ENCODE results near the gene NME9.

NME9 gene

GRCh38 chr3:138270245-138270644 lies 59.4 kb downstream of the NME9 start:
- no peak for DNase-seq

DNA sequence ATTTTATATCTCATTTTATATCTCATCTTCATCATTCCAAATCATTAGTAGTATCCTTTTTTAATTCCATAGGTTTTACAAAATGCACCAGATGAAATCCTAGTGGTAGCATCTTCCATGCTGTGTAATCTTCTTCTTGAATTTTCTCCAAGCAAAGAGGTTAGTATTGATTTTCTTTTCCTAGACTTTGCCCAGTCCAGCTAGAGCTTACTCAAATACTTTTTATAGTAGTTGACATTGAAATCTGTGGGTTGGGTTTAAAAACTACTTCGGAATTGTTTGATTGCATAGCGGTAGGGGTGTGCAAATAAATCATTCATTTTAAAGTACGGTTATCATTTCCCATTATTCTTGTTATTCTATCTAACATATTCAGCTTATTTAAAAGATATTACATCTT lies 62.6 kb downstream of the NME9 start:
- no peak for DNase-seq

GRCh38 chr3:138265745-138266144 lies 63.9 kb downstream of the NME9 start:
- no peak for DNase-seq

DNA sequence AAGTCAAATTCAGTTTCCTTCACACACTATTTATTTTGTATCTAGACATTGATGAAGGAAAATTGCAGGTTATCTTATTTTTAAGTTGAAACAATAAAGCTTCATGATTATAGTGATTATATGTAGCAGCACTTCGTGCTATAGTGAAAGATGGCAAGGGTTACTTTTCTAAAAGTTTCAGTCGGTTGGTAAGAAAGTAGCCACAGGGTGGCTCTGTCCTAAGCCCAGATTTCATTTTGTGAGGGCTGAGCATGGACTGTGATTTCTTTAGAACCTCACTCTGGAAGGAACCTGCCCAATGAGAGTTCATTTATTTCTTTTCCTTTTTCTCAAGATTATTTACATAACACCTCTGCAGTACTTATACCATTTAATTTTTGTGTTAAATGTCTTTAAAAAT lies 66.5 kb downstream of the NME9 start:
- DNase-seq, result no peak

GRCh38 chr3:138260611-138261010 lies 69.0 kb downstream of the NME9 start:
- DNase-seq, result no peak

- DNase-seq, result no peak
These were observed 70.5 kb downstream of the NME9 start for GRCh38 chr3:138259126-138259525.

GRCh38 chr3:138257986-138258385 lies 71.7 kb downstream of the NME9 start:
- DNase-seq, result no peak

- DNase-seq, result no peak
These were observed 73.6 kb downstream of the NME9 start for GRCh38 chr3:138256022-138256421.

DNA sequence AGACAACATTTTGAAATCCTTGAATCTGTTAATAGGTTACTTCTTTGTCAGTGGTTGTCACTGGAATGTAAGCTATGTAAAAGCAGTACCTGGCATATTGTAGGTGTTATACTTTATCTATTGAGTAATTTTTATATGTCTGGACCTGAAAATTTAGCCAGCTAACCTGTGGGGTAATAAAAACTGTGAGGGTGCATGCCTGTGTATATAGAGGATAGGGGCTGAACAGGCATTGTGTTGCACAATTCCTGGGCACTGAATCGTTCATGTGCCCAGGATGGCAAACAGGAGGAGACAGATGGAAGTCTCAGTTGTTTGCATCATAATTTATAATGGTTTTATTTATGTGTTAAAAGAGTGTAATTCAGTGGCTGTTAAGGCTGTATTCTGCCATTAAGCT lies 75.4 kb downstream of the NME9 start:
- DNase-seq, result no peak

- no peak for DNase-seq
These were observed 76.0 kb downstream of the NME9 start for GRCh38 chr3:138253609-138254008.
